ENCODE data around the gene CDK2AP2.

Gene CDK2AP2

GRCh38 chr11:67514116-67514515 lies 6.2 kb upstream of the CDK2AP2 start:
- TF ChIP-seq TAF1 (IDR thresholded peaks at IDR 0.05; ENCODE audit: low read depth) = no peak
- no peak for TF ChIP-seq REST (IDR thresholded peaks at IDR 0.05; ENCODE audit: low read depth)
- TF ChIP-seq YY1 (IDR thresholded peaks at IDR 0.05; ENCODE audit: low read depth) = no peak
- TF ChIP-seq FOXM1 (IDR thresholded peaks at IDR 0.05; ENCODE audit: borderline replicate concordance, low read depth) = no peak
- TF ChIP-seq RAD21 (IDR thresholded peaks at IDR 0.05; ENCODE audit: low read depth) = no peak
- TF ChIP-seq CEBPB (IDR thresholded peaks at IDR 0.05) = no peak
- no peak for TF ChIP-seq TEAD4 (IDR thresholded peaks at IDR 0.05)
- TF ChIP-seq TCF12 (IDR thresholded peaks at IDR 0.05; ENCODE audit: low read depth) = no peak
- no peak for TF ChIP-seq EP300 (IDR thresholded peaks at IDR 0.05; ENCODE audit: borderline replicate concordance)
- TF ChIP-seq MAX (IDR thresholded peaks at IDR 0.05) = no peak
- no peak for TF ChIP-seq USF1 (IDR thresholded peaks at IDR 0.05)
- TF ChIP-seq NFIC (IDR thresholded peaks at IDR 0.05) = no peak
- no peak for TF ChIP-seq CREB1 (IDR thresholded peaks at IDR 0.05; ENCODE audit: low read depth)
- no peak for TF ChIP-seq ZBTB7A (IDR thresholded peaks at IDR 0.05; ENCODE audit: low read depth)

- no peak for TF ChIP-seq EP300 (IDR thresholded peaks at IDR 0.05; ENCODE audit: borderline replicate concordance)
- no peak for TF ChIP-seq EGR1 (IDR thresholded peaks at IDR 0.05)
- no peak for TF ChIP-seq YY1 (IDR thresholded peaks at IDR 0.05; ENCODE audit: low read depth)
- no peak for TF ChIP-seq TEAD4 (IDR thresholded peaks at IDR 0.05)
- no peak for TF ChIP-seq RAD21 (IDR thresholded peaks at IDR 0.05; ENCODE audit: low read depth)
- no peak for TF ChIP-seq TCF12 (IDR thresholded peaks at IDR 0.05; ENCODE audit: low read depth)
- no peak for TF ChIP-seq CEBPB (IDR thresholded peaks at IDR 0.05)
- no peak for TF ChIP-seq REST (IDR thresholded peaks at IDR 0.05; ENCODE audit: low read depth)
- TF ChIP-seq TAF1 (IDR thresholded peaks at IDR 0.05; ENCODE audit: low read depth) = no peak
- no peak for TF ChIP-seq ZBTB7A (IDR thresholded peaks at IDR 0.05; ENCODE audit: low read depth)
- TF ChIP-seq CREB1 (IDR thresholded peaks at IDR 0.05; ENCODE audit: low read depth) = no peak
- TF ChIP-seq NFIC (IDR thresholded peaks at IDR 0.05) = no peak
- no peak for TF ChIP-seq MAX (IDR thresholded peaks at IDR 0.05)
Measured at GRCh38 chr11:67510023-67510345, 2.0 kb upstream of the CDK2AP2 start.

- TF ChIP-seq USF1 (IDR thresholded peaks at IDR 0.05) = no peak
- peak; percentile 89 for TF ChIP-seq CREB1 (IDR thresholded peaks at IDR 0.05; ENCODE audit: low read depth)
- TF ChIP-seq TAF1 (IDR thresholded peaks at IDR 0.05; ENCODE audit: low read depth) = no peak
- no peak for TF ChIP-seq TCF12 (IDR thresholded peaks at IDR 0.05; ENCODE audit: low read depth)
- peak; percentile 74 for TF ChIP-seq YY1 (IDR thresholded peaks at IDR 0.05; ENCODE audit: low read depth)
- TF ChIP-seq TEAD4 (IDR thresholded peaks at IDR 0.05) = no peak
- TF ChIP-seq NFIC (IDR thresholded peaks at IDR 0.05) = no peak
- peak; percentile 94 for TF ChIP-seq ZBTB7A (IDR thresholded peaks at IDR 0.05; ENCODE audit: low read depth)
- peak; percentile 46; the same call in 1 of the 2 replicates for TF ChIP-seq FOXM1 (IDR thresholded peaks at IDR 0.05; ENCODE audit: borderline replicate concordance, low read depth)
Measured at GRCh38 chr11:67508486-67509121, 642 bp upstream of the CDK2AP2 start.

- TF ChIP-seq NFIC (IDR thresholded peaks at IDR 0.05) = peak; percentile 58; the same call in 1 of the 2 replicates
- TF ChIP-seq YY1 (IDR thresholded peaks at IDR 0.05; ENCODE audit: low read depth) = no peak
Measured at GRCh38 chr11:67507242-67507863, 609 bp downstream of the CDK2AP2 start.

- no peak for TF ChIP-seq EP300 (IDR thresholded peaks at IDR 0.05; ENCODE audit: borderline replicate concordance)
- no peak for TF ChIP-seq EGR1 (IDR thresholded peaks at IDR 0.05)
- TF ChIP-seq REST (IDR thresholded peaks at IDR 0.05; ENCODE audit: low read depth) = no peak
- no peak for TF ChIP-seq TAF1 (IDR thresholded peaks at IDR 0.05; ENCODE audit: low read depth)
- no peak for TF ChIP-seq ZBTB7A (IDR thresholded peaks at IDR 0.05; ENCODE audit: low read depth)
- TF ChIP-seq CEBPB (IDR thresholded peaks at IDR 0.05) = no peak
- TF ChIP-seq TCF12 (IDR thresholded peaks at IDR 0.05; ENCODE audit: low read depth) = no peak
- no peak for TF ChIP-seq TEAD4 (IDR thresholded peaks at IDR 0.05)
- no peak for TF ChIP-seq NFIC (IDR thresholded peaks at IDR 0.05)
- TF ChIP-seq FOXM1 (IDR thresholded peaks at IDR 0.05; ENCODE audit: borderline replicate concordance, low read depth) = no peak
- TF ChIP-seq RAD21 (IDR thresholded peaks at IDR 0.05; ENCODE audit: low read depth) = no peak
- TF ChIP-seq USF1 (IDR thresholded peaks at IDR 0.05) = no peak
Measured at GRCh38 chr11:67506426-67507051, 1.4 kb downstream of the CDK2AP2 start.
